Measurements from ENCODE around the gene PTPN14.

The PTPN14 gene

GRCh38 chr1:214445199-214445598 lies 106.2 kb downstream of the PTPN14 start:
- Histone ChIP-seq H3K4me2 (ENCODE audit: insufficient read depth, low read length) (no peak overlapping the region), H4K20me1 (ENCODE audit: insufficient read depth, low read length) (no peaks in the 10 kb centered on the region), H2AFZ (ENCODE audit: low read depth, low read length) (no peak overlapping the region), H3K27ac (ENCODE audit: low read length) (peak overlapping the region; percentile 46), H3K4me3 (ENCODE audit: low read depth in 1 of 2, low read length in 2 of 2) (no peak overlapping the region), H3K36me3 (ENCODE audit: insufficient read depth, low read length) (no peaks in the 10 kb centered on the region), H3K9ac (ENCODE audit: low read depth, low read length) (no peak overlapping the region), H3K27me3 (ENCODE audit: insufficient read depth, low read length, poor library complexity) (no peaks in the 10 kb centered on the region), H3K79me2 (ENCODE audit: insufficient read depth, low read length) (no peaks in the 10 kb centered on the region), H3K4me1 (ENCODE audit: insufficient read depth, low read length) (peaks cover 45% of the 10 kb centered on the region), H3K9me3 (ENCODE audit: insufficient read depth, low read length, severe bottlenecking) (no peaks in the 10 kb centered on the region)
- TF ChIP-seq CTCF (IDR thresholded peaks at IDR 0.05; ENCODE audit: borderline replicate concordance, extremely low read depth, low read length, poor library complexity, severe bottlenecking) (no peak), EZH2 (IDR thresholded peaks at IDR 0.05; ENCODE audit: borderline replicate concordance, low read depth, low read length, severe bottlenecking) (no peak)
- ATAC-seq (ENCODE audit: insufficient read depth, low read depth) (no peak), DNase-seq (no peak)

- H4K20me1 ChIP-seq (ENCODE audit: insufficient read depth, low read length): no peaks in the 10 kb centered on the region
- H3K27ac ChIP-seq (ENCODE audit: low read length): no peak overlapping the region; the same call in 1 of the 2 replicates
- no peaks in the 10 kb centered on the region for H3K36me3 ChIP-seq (ENCODE audit: insufficient read depth, low read length)
- H3K4me1 ChIP-seq (ENCODE audit: insufficient read depth, low read length): peaks cover 52% of the 10 kb centered on the region
- no peak overlapping the region for H3K9ac ChIP-seq (ENCODE audit: low read depth, low read length)
- H3K79me2 ChIP-seq (ENCODE audit: insufficient read depth, low read length): no peaks in the 10 kb centered on the region
- no peak overlapping the region for H3K4me3 ChIP-seq (ENCODE audit: low read depth in 1 of 2, low read length in 2 of 2)
- no peak overlapping the region for H3K4me2 ChIP-seq (ENCODE audit: insufficient read depth, low read length)
- H3K9me3 ChIP-seq (ENCODE audit: insufficient read depth, low read length, severe bottlenecking): no peaks in the 10 kb centered on the region
- DNase-seq: no peak
- H3K27me3 ChIP-seq (ENCODE audit: insufficient read depth, low read length, poor library complexity): no peaks in the 10 kb centered on the region
- TF ChIP-seq EZH2 (IDR thresholded peaks at IDR 0.05; ENCODE audit: borderline replicate concordance, low read depth, low read length, severe bottlenecking) (no peak), CTCF (IDR thresholded peaks at IDR 0.05; ENCODE audit: borderline replicate concordance, extremely low read depth, low read length, poor library complexity, severe bottlenecking) (no peak)
- no peak overlapping the region for H2AFZ ChIP-seq (ENCODE audit: low read depth, low read length)
- ATAC-seq (ENCODE audit: insufficient read depth, low read depth): no peak
Observed at GRCh38 chr1:214444182-214444939, 107.0 kb downstream of the PTPN14 start.

- Histone ChIP-seq H2AFZ (ENCODE audit: low read depth, low read length) (no peak overlapping the region), H3K4me3 (ENCODE audit: low read depth in 1 of 2, low read length in 2 of 2) (no peak overlapping the region), H3K27me3 (ENCODE audit: insufficient read depth, low read length, poor library complexity) (no peaks in the 10 kb centered on the region), H4K20me1 (ENCODE audit: insufficient read depth, low read length) (no peaks in the 10 kb centered on the region), H3K4me2 (ENCODE audit: insufficient read depth, low read length) (peak overlapping the region; percentile 23), H3K36me3 (ENCODE audit: insufficient read depth, low read length) (no peaks in the 10 kb centered on the region), H3K9ac (ENCODE audit: low read depth, low read length) (no peak overlapping the region), H3K9me3 (ENCODE audit: insufficient read depth, low read length, severe bottlenecking) (no peaks in the 10 kb centered on the region), H3K79me2 (ENCODE audit: insufficient read depth, low read length) (no peaks in the 10 kb centered on the region), H3K4me1 (ENCODE audit: insufficient read depth, low read length) (peaks cover 43% of the 10 kb centered on the region), H3K27ac (ENCODE audit: low read length) (peak overlapping the region; percentile 58)
- DNase-seq (no peak), ATAC-seq (ENCODE audit: insufficient read depth, low read depth) (peak; percentile 61)
- no peak for TF ChIP-seq EZH2 (IDR thresholded peaks at IDR 0.05; ENCODE audit: borderline replicate concordance, low read depth, low read length, severe bottlenecking)
- no peak for TF ChIP-seq CTCF (IDR thresholded peaks at IDR 0.05; ENCODE audit: borderline replicate concordance, extremely low read depth, low read length, poor library complexity, severe bottlenecking)
Observed at GRCh38 chr1:214441119-214441518, 110.3 kb downstream of the PTPN14 start.
